Stimulated activated CD4-positive, alpha-beta T cell treated with anti-CD3 and anti-CD28 coated beads, Interleukin-2, amount 100 ng/mL, for 24 hours (primary cell): Measurements from ENCODE around the gene CEP57L1.
A peak's percentile ranks its signal among the peaks of the same experiment; 100 is the strongest.
"Not testable (repeated sequence)": the region's sequence is repeated elsewhere in the genome, so short reads cannot be mapped to it uniquely, and the experiment has no call there.

Experiments
- DNase-seq, 2 donors: peaks; one replicate each; pipeline ENCODE4 v3.0.0-alpha.2; 2020

CEP57L1 gene

DNA sequence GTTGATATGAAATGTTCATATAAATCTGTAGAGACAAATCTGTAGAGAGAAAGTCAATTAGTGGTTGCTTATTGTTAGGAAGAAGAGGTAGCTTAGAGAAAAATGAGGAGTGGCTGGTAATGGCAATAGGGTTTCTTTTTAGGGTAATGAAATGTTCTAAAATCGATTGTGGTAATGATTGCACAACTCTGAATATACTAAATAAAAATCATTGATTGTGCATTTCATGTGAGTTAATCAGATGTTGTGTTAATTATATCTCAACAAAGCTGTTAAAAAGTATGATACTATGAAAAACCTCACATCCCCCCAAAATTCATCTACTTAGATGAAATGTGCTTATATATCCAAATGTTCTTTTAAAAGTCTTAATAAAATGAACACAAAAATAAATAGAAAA lies 84.2 kb downstream of the CEP57L1 start:
- DNase-seq: no peak

DNA sequence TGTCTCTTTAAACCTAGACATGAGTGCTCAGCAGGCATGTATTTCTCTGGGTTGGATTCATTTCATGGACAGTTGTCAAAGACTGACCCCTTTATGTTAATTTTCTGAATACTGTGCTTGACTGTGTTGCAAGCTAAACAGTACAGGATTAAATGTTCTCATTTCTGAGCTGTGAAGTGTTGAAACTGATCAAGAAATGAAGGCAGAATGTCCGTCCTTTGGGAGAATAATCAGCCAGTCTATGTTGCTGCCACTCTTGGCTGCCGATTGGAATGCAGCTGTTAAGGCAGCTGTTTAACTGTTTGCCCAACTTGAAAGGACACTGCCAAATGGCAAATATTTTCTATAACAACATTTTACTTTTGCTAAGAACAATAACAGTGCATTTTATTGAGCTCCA lies 87.3 kb downstream of the CEP57L1 start:
- no peak for DNase-seq

DNA sequence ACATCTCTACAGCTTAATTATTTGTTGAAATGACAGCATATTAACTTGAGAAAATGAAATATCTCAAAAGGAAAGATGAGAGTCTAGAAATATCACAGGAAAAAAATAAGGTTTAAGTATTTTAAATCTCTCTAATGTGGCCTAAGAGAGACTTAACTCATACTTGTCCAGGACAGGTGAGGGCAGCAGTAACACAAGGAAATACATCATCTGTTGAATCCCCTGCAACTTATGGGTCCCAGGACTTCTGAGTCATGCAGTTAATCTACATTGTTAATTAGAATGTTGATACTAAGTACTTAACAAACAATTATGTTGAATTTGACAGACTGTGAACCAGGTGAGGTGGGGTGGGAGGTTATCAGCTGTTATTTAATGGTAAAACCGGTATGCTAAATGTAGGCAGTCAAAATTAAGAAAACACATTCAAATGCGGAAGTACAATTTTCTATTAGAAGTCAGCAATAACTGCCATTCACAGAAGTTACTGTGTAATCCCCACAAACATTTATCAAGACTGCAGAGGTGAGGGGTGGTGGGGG lies 87.9 kb downstream of the CEP57L1 start:
- DNase-seq: no peak

DNA sequence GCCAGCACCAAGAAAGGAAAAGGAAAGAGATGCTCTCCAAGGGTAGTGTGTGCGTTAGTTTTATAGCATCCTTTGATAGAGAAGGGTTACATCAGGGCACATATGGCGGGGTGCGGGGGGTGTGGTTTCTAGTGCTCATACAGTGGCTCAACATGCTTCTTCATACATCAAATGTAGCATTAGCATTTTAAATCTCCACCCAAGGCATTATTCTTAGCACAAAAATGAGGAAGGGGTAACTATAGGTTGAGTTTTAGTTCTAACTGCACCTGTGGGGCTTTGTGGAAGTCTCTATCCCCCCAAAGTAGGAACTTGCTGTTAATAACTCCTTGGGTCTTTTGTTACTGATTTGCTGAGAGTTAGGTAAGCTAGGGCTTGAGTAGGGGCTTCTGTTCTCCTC lies 89.3 kb downstream of the CEP57L1 start:
- DNase-seq: no peak

DNA sequence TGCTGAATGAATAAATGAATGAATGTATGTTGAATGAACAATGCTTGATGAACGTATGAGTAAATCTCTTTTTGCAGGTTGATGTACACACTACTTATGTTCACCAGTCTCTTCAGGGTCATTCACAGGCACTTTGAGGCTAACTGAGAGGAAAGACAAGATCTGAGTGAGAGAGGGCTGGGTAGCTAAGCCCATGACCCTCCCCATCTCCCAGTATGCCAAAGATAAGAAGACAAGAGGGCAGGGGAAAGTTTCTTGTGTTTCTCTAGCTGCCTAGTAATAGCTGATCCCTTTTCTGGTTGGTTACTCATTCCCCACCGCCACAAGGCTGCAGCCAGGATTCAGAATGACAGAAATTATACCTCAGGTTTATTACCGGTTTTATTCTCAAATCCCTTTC lies 90.7 kb downstream of the CEP57L1 start:
- no peak for DNase-seq

DNA sequence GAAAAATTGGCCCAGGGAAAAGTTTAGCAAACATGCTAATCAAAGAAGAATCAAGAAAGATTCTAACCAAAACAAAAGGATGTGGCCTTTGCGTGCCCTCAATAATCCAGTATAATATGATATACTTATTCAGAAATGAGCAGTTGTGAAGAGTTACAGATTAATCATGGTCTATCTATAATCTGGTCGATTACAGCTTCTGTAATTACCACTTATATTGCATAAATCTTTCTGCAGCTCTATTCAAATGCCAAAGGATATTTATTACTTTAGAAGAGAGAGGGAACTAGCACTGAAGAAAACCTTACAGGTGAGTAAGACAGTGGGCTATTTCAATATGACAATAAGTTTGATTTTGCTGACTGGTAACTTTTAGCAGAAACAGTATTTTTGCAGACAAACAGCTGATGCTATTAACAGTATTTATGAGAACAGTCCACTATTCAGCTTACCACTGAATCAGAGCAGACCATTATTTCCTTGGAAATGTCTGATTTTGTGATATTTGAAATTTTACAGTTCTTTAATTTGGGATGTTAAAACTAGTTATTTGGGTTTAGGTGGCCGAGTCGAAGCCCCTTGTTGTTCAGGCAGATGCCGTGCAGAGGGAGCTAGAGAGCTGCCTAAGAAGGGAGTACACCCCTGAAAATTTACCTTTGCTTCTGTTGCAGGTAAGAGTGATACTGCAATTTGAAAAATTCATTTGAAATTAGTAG lies 92.2 kb downstream of the CEP57L1 start:
- peak; percentile 64 to 67 for DNase-seq

DNA sequence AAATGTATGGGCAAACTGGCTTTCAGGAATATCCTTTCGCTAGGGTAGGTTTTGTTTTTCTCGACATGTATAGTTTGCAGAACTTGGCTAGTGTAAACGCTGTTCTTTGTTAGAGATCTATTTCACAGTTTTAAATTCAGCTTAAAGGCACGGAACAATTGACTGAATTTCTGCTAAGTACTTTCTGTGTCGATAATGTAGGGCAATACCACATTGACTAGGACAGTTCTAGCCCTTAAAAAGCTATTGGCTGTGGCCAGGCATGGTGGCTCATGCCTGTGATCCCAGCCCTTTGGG lies 92.8 kb downstream of the CEP57L1 start:
- DNase-seq: no peak

DNA sequence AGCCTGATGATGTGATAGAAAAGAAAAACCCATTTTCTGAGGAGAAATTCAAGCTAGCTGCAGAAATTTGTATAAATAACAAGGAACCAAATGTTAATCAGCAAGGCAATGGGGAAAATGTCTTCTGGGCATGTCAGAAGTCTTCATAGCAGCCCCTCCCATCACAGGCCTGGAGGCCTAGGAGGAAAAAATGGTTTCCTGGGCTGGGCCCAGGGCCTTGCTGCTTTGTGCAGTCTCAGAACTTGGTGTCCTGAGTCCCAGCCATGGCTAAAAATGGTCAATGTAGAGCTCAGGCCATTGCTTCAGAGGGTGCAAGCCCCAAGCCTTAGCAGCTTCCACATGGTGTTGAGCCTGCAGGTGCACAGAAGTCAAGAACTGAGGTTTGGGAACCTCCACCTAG lies 96.1 kb downstream of the CEP57L1 start:
- DNase-seq: not testable (repeated sequence)

DNA sequence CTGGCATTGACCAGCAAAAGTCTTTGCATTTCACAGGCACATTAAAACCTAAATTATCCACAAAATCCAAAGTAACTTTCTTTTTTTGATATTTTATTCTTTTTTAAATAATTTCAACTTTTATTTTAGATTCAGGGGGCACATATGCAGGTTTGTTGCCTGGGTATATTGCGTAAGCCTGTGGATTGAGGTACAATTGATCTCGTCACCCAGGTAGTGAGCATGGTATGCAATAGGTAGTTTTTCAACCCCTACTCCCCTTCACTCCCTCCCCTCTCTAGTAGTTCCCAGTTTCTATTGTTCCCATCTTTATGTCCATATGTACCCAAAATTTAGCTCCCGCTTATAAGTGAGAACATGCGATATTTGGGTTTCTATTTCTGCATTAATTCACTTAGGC lies 97.6 kb downstream of the CEP57L1 start:
- DNase-seq: no peak

DNA sequence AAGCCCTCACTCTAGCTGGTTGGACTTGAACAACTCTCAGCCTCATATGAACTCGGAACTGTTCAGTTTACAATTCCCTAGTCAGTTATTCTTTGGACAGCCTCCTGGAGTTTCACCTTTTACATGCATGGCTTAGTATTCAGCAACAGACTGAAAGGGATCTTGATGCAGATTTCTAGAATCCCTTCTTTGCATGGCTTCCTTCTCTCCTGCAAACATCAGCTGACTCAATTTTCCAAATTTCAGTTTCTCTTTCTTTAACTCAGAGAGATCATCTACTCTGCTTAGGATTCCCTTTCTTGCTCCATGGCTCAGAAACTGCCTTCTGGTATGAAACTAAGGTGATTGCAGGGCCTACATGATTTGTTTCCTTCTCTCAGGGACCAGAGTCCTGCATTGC lies 99.6 kb downstream of the CEP57L1 start:
- no peak for DNase-seq

DNA sequence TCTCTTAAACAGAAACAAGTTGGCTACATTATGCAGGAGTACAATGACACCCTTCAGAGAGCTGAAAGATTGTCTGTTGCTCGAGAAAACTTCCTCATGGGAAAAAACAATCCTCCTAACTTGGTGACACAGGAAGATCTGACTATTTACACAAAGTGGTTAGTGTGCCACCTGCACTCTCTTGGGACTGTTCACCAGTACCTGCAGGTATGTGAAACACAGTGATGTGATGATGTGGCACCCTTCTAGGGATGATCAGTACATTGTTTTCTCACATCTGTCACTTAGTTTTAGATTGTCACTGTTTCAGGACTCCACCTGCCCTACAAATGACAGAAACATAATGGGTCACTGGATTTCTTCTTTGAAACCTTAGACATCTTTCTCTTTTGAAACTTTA lies 101.8 kb downstream of the CEP57L1 start:
- DNase-seq: no peak

DNA sequence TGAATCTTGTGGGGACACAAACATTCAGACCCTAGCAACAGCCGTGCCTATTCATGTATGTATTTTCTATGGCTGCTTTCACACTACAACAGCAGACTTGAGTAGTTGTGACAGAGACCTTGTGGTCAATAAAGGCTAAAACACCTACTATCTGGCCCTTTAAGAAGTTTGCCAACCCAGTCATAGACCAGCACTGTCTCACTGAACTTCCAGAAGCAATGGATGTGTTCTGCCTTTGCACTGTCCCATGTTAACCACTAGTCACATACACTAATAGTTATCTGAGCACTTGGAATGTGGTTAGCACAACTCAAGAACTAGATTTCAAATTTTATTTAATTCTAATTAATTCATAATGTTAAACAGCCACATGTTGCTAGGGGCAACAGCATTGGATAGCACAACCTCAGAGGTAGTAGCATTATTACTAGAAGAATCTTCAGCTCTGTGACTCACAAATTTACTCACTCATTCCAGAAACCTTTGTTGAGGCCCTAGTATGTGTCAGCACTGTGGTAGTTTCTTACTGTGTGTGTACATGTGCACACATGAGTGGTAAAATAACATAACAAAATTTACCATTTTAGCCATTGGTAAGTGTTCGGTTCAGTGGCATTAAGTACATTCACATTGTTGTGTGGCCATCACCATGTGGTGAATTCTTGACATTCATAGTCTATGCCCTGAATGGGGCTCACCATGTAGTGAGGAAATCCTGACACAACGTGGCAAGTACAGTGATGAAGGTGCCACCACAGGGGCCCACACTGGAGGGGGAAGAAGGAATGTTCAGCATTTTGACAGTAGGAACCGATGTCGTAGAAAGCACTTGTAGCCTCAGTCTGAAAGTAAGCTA lies 107.3 kb downstream of the CEP57L1 start:
- no peak for DNase-seq

DNA sequence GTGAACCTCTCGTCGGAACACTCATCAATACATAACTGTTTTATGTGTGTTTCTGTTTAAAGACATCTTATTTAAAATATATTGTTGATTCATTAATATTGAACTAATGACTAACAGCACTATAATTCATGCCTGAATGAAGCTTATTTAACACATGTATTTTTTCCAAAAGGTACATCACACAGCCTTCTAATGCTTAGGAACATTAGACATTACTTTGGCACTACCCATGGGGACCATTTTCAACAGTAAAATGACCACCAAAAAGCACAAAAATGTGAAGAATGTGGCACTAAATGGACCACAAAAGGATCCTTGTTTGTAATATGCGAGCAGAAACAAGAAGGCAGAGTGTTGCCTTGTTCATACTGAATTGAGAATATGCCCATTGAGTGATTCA lies 109.2 kb downstream of the CEP57L1 start:
- no peak for DNase-seq

DNA sequence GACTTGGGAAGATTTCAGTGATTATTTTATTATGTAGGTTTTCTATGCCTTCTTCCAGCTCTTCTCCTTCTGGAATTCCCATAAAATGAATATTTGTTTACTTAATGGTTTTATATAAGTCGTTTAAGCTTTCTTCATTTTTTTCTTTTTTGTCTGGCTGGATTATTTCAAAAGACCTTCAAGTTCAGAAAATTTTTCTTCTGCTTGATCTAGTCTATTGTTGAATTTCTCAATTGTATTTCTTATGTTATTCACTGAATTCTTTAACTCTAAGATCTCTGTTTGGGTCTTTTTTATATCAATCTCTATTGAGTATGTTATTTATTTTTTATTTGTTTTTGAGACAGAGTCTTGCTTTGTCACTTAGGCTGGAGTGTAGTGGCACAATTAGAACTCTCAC lies 117.4 kb downstream of the CEP57L1 start:
- DNase-seq: no peak
